ENCODE results near the gene GNB5. TPM values are rescaled to one million over a fixed set of nuclear protein-coding genes. Genes with fewer than 3 reads are reported as not detected.
"Not testable (repeated sequence)": the region's sequence is repeated elsewhere in the genome, so short reads cannot be mapped to it uniquely, and the experiment has no call there.

The GNB5 gene
- total RNA-seq, 1 donor from 2014 or later, result 13.8 TPM

- DNase-seq, result no peak
Measured at GRCh38 chr15:52206446-52206845, 15.3 kb upstream of the GNB5 start.

DNA sequence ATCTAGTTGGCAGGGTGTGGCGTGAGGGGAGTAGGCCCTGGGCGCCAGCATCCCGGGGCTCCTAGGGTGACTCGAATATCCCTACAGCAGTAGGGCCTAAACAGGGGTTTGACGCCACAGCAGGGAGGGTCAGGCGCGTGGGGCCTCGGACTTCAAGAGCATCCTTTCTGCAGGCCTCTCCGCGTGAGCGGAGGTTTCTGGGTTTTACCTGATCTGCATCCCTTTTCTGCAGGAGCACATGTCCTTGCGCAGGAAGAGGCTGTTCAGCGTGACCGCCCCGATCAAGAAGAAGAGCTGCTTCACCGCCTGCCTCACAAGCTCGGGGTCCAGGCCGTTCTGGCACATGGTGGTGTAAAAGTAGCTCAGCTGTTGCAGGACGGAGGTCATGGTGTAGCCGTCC, 13.5 kb upstream of the GNB5 start:
- no peak for DNase-seq

DNA sequence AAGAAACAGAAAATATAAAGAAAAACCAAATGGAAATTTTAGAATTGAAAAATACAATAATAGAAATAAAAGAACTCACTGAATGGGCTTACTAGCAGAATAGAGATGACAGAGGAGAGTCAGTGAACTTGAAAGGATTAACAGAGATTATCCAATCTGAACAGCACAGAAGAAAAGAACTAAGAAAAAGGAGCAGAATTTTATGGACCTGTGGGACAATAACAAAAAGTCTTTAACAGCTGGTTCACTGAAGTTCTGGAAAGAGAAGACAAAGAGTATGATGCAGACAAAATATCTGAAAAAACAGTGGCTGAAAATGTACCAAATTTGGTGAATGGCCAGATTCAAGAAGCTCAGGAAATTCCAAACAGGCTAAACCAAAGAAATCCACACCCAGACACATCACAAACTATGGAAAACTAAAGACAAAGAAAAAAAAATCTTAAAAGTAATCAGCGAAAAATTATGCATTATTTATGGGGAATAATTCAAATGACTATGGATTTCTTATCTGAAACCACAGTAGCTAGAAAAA, 9.7 kb upstream of the GNB5 start:
- DNase-seq, result no peak

DNA sequence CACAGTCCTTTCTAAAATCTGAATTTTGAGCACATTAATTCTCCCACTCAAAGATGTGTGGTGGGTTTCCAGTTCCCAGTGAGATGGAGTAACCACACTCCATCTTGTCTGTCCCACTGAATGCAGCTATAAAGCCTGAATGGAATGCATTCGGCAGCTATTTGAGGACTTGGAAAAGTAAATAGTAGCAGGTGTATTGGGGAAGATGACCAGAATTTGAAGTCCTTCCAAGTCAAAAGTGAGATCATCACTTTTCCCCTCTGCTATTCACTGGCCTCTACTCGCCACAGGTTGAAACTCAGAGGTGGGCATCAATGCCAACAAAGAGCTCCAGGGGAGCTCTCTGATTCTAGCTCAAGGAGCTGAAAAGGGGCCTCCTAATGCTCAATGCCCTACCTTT, 8.1 kb upstream of the GNB5 start:
- DNase-seq, result no peak

- no peak for DNase-seq
Measured at GRCh38 chr15:52196891-52197290, 5.7 kb upstream of the GNB5 start.

DNA sequence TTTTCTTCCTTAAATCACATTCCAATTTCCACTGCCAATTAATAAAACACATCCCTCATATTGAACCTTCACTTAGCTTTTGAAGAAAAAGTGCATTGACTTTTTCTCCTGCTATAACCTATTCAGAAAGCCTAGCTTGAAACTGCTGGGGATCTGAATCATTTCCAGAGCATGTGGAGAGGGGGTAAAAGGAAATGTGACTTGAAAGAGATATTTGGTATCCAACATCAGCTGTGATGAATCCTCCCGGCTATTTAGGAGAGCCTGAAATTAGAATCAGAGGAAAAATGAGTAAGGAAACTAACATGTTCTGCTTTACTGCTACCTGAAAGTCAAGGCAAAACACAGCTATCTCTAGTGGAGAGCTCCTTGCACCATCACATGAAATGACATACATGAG, 2.6 kb upstream of the GNB5 start:
- no peak for DNase-seq

GRCh38 chr15:52193321-52193720, 2.1 kb upstream of the GNB5 start:
- no peak for DNase-seq

DNA sequence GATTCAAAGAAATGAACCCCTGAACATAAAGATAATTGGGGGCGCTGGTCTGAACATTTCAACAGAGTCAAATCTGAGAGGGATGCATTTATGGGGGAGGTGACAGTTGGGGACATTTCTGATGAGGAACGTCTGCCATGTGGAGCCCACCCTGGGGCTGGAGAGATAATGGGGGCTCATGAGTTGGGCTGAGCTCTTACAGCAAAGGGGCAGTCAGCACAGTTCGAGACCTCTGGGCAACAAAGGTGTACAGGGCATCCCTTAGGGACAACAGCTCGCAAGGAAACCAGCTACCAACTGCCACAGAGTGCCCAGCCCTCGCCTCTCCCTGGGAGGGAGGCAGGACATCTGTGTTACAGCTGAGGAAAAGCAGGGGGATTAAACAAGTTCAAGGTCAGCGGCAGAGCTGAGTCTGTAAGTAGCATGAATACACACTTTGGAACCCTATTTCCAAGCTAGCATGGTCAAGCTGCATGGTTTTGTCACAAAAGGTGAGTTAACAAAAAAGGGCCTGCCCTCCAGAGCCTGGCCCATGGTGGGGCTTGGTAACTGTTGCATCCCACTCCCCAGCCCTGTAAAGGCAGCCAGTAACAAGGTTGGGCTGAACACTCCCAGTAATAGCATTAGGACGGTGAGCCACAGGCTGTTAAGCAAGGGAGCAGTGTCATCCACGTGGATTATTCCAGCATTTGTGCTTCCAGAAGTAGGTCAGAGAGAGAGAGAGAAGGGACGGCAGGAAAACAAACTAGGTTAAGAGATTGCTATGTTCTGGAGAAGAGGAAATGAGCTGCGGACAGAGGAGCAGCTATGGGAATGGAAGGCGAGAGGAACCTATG, 4.3 kb downstream of the GNB5 start:
- DNase-seq, result no peak

- DNase-seq, result no peak
Measured at GRCh38 chr15:52185151-52185561, 6.0 kb downstream of the GNB5 start.

DNA sequence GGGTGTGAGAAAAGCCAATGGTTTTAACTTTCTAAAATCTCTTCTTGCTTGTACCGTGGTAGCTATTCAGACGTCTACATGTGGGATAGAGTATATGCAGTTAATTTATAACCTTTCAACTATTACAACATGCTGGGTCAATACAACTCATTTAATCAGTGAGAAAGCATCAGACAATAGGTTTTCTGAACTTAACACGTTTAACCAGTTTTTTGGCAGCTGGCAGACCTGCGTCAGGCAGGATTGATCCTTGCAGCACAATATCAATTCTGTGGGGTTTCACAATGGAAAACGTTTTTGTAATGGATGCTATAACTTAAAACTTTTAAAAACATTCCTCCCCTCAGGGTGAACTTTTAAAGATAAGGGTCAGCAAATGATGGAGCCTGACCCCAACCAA, 6.5 kb downstream of the GNB5 start:
- no peak for DNase-seq

- peak; percentile 37 for DNase-seq
Measured at GRCh38 chr15:52183562-52184173, 7.5 kb downstream of the GNB5 start.

DNA sequence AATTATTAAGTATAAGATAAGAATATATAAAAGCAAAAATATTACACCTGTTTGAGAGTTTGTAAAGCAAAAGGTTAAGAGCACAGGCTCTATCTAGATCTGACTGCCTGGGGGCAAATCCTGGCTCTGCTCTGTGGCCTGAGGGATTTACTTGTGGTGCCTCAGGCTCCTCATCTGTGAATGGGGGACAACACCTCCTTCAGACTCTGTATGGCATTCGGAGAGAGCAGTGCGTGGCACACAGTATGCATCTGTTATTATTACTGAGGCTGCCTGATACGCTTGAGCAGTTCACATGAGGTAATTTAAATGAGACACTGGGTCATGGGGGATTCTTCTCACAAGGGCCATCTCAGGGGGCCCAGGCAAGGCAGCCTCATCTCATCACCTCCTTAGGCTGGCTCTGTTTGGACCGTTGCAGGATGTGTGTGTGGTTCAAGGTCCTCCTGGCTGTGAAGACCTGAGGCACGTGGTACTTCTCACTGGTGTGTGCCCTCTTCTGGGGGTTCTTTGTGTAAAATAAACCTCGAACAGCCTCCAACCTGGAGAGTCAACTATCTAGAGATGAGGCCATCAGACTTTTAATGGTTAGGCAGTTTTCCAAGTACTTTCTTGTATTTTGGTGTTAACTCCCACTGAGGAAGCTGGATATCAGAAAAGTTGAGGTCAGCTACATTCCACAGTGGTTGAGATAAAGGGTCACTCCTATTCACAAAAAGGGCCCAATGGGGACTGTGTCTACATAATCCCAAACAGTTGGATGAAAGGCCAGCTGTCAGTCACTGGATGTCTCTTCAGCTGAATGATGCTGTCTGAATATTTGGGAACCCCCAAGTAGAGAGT, 9.0 kb downstream of the GNB5 start:
- no peak for DNase-seq

GRCh38 chr15:52180851-52181450, 10.2 kb downstream of the GNB5 start:
- DNase-seq, result no peak

DNA sequence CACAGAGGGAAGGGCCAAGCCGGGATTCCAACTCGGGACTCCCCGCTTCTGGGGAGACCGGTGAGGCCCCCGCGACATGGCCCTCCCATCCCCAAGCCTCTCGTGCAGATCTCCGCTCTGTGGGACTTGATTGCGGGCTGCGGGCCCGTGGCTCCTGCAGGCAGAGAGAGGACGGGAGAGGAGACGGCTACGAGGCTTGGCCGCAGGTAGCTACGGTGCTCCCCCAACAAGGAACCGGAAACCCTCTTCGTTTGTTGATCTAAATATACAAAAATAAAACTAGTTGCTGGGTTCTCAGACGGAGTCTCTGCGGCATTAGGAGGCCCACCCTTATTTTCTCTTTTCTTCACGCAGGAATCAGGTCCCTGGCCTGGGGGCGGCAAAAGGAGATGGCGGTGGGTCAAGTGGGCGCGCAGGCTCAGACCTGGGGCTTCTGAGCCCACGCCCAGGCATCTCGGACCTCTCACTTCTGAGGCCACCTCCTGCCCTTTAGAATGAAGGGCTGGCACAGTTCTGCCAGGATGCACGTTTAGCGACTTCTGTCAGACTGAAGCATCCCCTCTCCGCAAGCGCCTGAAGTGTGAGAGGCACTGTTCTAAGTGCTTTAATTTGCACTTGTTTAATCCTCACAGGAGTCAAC, 10.9 kb downstream of the GNB5 start:
- no peak for DNase-seq

GRCh38 chr15:52179278-52180195, 11.7 kb downstream of the GNB5 start:
- DNase-seq, result peak; percentile 89

GRCh38 chr15:52178765-52179164, 12.4 kb downstream of the GNB5 start:
- DNase-seq, result no peak

DNA sequence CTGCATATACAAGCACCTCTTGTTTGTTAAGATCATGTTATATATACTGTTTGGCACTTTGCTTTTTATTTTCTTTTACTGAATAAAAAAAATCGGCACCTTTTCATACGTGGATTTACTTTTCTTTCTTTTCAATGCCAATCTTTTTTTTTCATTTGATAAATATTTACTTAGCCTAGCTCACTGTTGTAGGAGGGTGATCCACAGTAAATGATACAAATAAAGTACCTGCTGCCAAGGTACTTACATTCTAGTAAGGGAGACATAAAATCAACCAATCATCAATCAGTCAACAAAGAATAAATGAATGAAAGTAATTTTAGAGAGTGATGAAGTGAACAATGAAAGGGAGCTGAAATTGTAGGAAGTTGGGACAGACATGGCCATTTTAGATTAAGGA, 18.3 kb downstream of the GNB5 start:
- no peak for DNase-seq

DNA sequence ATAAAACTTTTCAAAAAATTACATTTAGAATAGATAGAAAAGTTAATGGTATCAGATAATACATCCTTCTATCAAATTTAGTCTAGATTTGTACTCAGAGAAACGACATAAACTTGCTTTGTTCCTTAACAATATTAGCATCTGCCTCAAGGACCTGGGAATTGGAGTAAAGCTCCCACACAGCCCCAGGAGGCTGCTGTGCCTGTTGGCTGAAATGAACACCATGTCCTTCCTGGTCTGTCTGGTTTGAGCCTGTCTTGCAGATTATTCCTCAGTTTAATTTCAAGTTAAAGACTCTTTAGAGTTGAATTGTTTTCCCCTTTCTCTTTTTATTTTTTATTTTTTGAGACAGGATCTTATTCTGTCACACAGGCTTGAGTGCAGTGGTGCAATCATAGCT, 19.4 kb downstream of the GNB5 start:
- no peak for DNase-seq

- DNase-seq, result no peak
Measured at GRCh38 chr15:52171386-52171785, 19.8 kb downstream of the GNB5 start.

GRCh38 chr15:52170199-52170598, 21.0 kb downstream of the GNB5 start:
- not testable (repeated sequence) for DNase-seq

Measured in tongue (tissue), 2 donors.